Keratinocyte (primary cell): Measurements from ENCODE around the gene PRRC2C. TPM values are rescaled to one million over a fixed set of nuclear protein-coding genes. Genes with fewer than 3 reads are reported as not detected.

Source experiments
- DNase-seq: peaks from one replicate; pipeline ENCODE4 v3.0.0-alpha.2; 2011; ENCODE audit warnings: low read depth, missing footprints, low spot score
- FAIRE-seq: peaks from 2 replicates; lab custom pipeline; 2011; peaks lifted over from hg19 to GRCh38; lab: Jason Lieb, UNC
- H2AFZ ChIP-seq: 2 replicates; pipeline ENCODE4 v1.6.0; 2012; ENCODE audit warnings: low read length, control low read depth, inconsistent platforms; ENCODE audit not compliant: control insufficient read depth
- H3K27ac ChIP-seq: 2 replicates; pipeline ENCODE4 v1.5.1; 2011; ENCODE audit warnings: low read length; ENCODE audit not compliant: control insufficient read depth, insufficient read depth
- H3K27me3 ChIP-seq: 3 replicates; pipeline ENCODE4 v1.6.0; 2011; ENCODE audit warnings: low read length; ENCODE audit not compliant: control insufficient read depth, insufficient read depth; ENCODE audit errors: extremely low read depth
- H3K36me3 ChIP-seq, 2 experiments: 2 replicates in 1 of 2; 3 replicates in 1 of 2; pipeline ENCODE4 v1.5.1; 2011; ENCODE audit warnings: low read length in 2 of 2, mild to moderate bottlenecking in 1 of 2; ENCODE audit not compliant: control insufficient read depth in 2 of 2, insufficient read depth in 2 of 2; ENCODE audit errors: extremely low read depth in 1 of 2
- H3K4me1 ChIP-seq: 3 replicates; pipeline ENCODE4 v1.5.1; 2011; ENCODE audit warnings: low read length; ENCODE audit not compliant: control insufficient read depth, insufficient read depth; ENCODE audit errors: extremely low read depth
- H3K4me2 ChIP-seq: 3 replicates; pipeline ENCODE4 v1.6.0; 2011; ENCODE audit warnings: low read depth, low read length; ENCODE audit not compliant: control insufficient read depth, insufficient read depth; ENCODE audit errors: extremely low read depth
- H3K4me3 ChIP-seq, 3 experiments: fragments of 200-600 bp in 1 of 3; sonication (generic) in 1 of 3; 2 replicates in 2 of 3; 3 replicates in 1 of 3; pipeline ENCODE4 v1.5.1; 2011 to 2016; ENCODE audit warnings: low read length in 3 of 3, mild to moderate bottlenecking in 3 of 3, control low read depth in 2 of 3, inconsistent platforms in 1 of 3, low read depth in 1 of 3, mixed read lengths in 1 of 3, mixed run types in 1 of 3, moderate library complexity in 1 of 3; ENCODE audit not compliant: control insufficient read depth in 2 of 3, insufficient read depth in 2 of 3; ENCODE audit errors: extremely low read depth in 1 of 3
- H3K79me2 ChIP-seq: 2 replicates; pipeline ENCODE4 v1.6.0; 2012; ENCODE audit warnings: low read length; ENCODE audit not compliant: control insufficient read depth, insufficient read depth
- H3K9ac ChIP-seq: 3 replicates; pipeline ENCODE4 v1.6.0; 2011; ENCODE audit warnings: low read length; ENCODE audit not compliant: control insufficient read depth, insufficient read depth; ENCODE audit errors: extremely low read depth
- H3K9me1 ChIP-seq: 3 replicates; pipeline ENCODE4 v1.6.0; 2011; ENCODE audit warnings: low read length; ENCODE audit not compliant: control insufficient read depth, insufficient read depth; ENCODE audit errors: extremely low read depth
- H3K9me3 ChIP-seq: 2 replicates; pipeline ENCODE4 v1.5.1; 2012; ENCODE audit warnings: low read depth, low read length; ENCODE audit not compliant: control insufficient read depth
- H4K20me1 ChIP-seq: 3 replicates; pipeline ENCODE4 v1.6.0; 2011; ENCODE audit warnings: low read length; ENCODE audit not compliant: control insufficient read depth, insufficient read depth; ENCODE audit errors: extremely low read depth
- EZH2 ChIP-seq: IDR thresholded peaks from one replicate; pipeline ENCODE4 v1.6.1; 2012; ENCODE audit warnings: inconsistent platforms, mild to moderate bottlenecking, low read length, moderate library complexity
- dilution Hi-C: fragments of 300-500 bp; cut with MboI; formaldehyde crosslinking; loops from one replicate; pipeline ENCODE4 v1.7.0; 2020; ENCODE audit warnings: low sequenced_read_pairs; ENCODE audit not compliant: extremely low pct_ligation_motif_present
- polyA plus RNA-seq, 5 experiments: library from polyadenylated mRNA; depleted of rRNA in 3 of 5; stranded (reverse) in 3 of 5; stranded (forward) in 1 of 5; unstranded in 1 of 5; fragments of >200 nt; gene quantifications; 1 replicate in 1 of 5; 2 replicates in 3 of 5; 3 replicates in 1 of 5; pipeline versions ENCODE4 v1.2.1 to v1.2.3, GENCODE V29; 2011 to 2012; ENCODE audit warnings: missing spikeins in 2 of 5, low read depth in 1 of 5, low replicate concordance in 1 of 5
- TF ChIP-seq, protein P1 (sequence below), 3 experiments: IDR thresholded peaks in 1 of 3; conservative IDR thresholded peaks in 1 of 3; optimal IDR thresholded peaks in 1 of 3; 2 replicates in 2 of 3; 3 replicates in 1 of 3; pipeline versions ENCODE3 to v1.5.1; 2011; ENCODE audit warnings: low read length in 3 of 3, mild to moderate bottlenecking in 3 of 3, moderate library complexity in 2 of 3, control low read depth in 1 of 3, inconsistent platforms in 1 of 3; ENCODE audit not compliant: insufficient read depth in 2 of 3; ENCODE audit errors: extremely low read depth in 1 of 3

PRRC2C gene
- polyA plus RNA-seq, 1 donor (not counting 4 experiments of a cell fraction or from before 2014, with no cell fraction given), result 88.6 TPM

DNA sequence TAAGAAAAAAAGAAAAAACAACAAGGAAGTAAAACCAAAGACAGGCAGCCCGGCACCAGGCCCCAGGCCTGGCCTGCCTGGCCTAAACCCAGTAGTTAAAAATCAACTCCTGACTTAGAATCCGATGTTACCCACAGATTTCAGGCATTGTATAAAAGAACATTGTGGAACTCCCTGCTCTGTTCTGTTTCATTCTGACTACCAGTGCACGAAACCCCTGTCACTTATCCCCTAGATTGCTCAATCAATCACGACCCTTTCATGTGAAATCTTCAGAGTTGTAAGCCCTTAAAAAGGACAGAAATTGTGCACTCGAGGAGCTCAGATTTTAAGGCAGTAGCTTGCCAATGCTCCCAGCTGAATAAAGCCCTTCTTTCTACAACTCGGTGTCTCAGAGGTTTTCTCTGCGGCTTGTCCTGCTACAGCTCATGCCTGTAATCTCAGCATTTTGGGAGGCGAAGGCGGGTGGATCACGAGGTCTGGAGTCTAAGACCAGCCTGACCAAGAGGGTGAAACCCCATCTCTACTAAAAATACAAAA, 121.1 kb downstream of the PRRC2C start:
- no peaks in the 10 kb centered on the region for H3K9me3 ChIP-seq
- no peak overlapping the region for H3K4me2 ChIP-seq
- DNase-seq, result no peak
- no peak overlapping the region for H2AFZ ChIP-seq
- TF ChIP-seq, protein P1, sequence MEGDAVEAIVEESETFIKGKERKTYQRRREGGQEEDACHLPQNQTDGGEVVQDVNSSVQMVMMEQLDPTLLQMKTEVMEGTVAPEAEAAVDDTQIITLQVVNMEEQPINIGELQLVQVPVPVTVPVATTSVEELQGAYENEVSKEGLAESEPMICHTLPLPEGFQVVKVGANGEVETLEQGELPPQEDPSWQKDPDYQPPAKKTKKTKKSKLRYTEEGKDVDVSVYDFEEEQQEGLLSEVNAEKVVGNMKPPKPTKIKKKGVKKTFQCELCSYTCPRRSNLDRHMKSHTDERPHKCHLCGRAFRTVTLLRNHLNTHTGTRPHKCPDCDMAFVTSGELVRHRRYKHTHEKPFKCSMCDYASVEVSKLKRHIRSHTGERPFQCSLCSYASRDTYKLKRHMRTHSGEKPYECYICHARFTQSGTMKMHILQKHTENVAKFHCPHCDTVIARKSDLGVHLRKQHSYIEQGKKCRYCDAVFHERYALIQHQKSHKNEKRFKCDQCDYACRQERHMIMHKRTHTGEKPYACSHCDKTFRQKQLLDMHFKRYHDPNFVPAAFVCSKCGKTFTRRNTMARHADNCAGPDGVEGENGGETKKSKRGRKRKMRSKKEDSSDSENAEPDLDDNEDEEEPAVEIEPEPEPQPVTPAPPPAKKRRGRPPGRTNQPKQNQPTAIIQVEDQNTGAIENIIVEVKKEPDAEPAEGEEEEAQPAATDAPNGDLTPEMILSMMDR (optimal IDR thresholded peaks at IDR 0.05 in 1 of 3, IDR thresholded peaks at IDR 0.05 in 1 of 3, conservative IDR thresholded peaks at IDR 0.05 in 1 of 3; ENCODE audit: extremely low read depth in 1 of 3, insufficient read depth in 2 of 3, low read length in 3 of 3), result no peak
- no peak for TF ChIP-seq EZH2
- H3K79me2 ChIP-seq, result no peaks in the 10 kb centered on the region
- dilution Hi-C loops, result no loop called here
- H3K9ac ChIP-seq, result no peak overlapping the region
- no peaks in the 10 kb centered on the region for H3K9me1 ChIP-seq
- no peaks in the 10 kb centered on the region for H3K36me3 ChIP-seq
- no peaks in the 10 kb centered on the region for H4K20me1 ChIP-seq
- no peak overlapping the region for H3K4me3 ChIP-seq
- no peaks in the 10 kb centered on the region for H3K4me1 ChIP-seq
- no peak overlapping the region for H3K27ac ChIP-seq
- H3K27me3 ChIP-seq, result no peaks in the 10 kb centered on the region
- FAIRE-seq, result no peak

DNA sequence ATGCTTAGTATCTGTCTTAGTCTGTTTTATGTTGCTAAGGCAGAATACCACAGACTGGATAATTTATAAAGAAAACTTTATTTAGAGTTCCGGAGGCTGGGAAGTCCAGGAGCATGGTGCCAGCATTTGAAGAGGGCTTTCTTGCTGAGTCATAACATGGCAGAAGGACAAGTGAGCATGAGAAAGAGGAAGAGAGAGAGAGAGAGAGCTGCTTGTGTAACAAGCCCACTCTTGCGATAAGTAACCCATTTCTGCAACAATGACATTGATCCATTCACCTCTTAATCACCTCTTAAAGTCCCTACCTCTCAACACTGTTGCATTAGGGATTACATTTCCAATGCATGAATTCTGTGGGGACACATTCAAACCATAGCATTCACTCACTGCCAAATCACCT, 125.1 kb downstream of the PRRC2C start:
- no peaks in the 10 kb centered on the region for H3K4me1 ChIP-seq
- no peak for DNase-seq
- no peak overlapping the region for H2AFZ ChIP-seq
- no peaks in the 10 kb centered on the region for H4K20me1 ChIP-seq
- no peak overlapping the region for H3K9ac ChIP-seq
- H3K9me3 ChIP-seq, result no peaks in the 10 kb centered on the region
- no peak overlapping the region for H3K4me2 ChIP-seq
- H3K36me3 ChIP-seq, result no peaks in the 10 kb centered on the region
- dilution Hi-C loops, result no loop called here
- no peak overlapping the region for H3K27ac ChIP-seq
- H3K79me2 ChIP-seq, result no peaks in the 10 kb centered on the region
- H3K9me1 ChIP-seq, result no peaks in the 10 kb centered on the region
- H3K27me3 ChIP-seq, result no peaks in the 10 kb centered on the region
- peak; percentile 26 for FAIRE-seq
- no peak overlapping the region for H3K4me3 ChIP-seq
- TF ChIP-seq EZH2, result no peak
- TF ChIP-seq, protein P1 (optimal IDR thresholded peaks at IDR 0.05 in 1 of 3, IDR thresholded peaks at IDR 0.05 in 1 of 3, conservative IDR thresholded peaks at IDR 0.05 in 1 of 3; ENCODE audit: extremely low read depth in 1 of 3, insufficient read depth in 2 of 3, low read length in 3 of 3), result no peak
